Parathyroid adenoma (tissue), 2 donors: ENCODE data around the gene GNAO1.

Source experiments
- H2AFZ ChIP-seq: fragments of 300-600 bp; sonication (generic); one replicate; pipeline ENCODE4 v1.7.0; 2017; ENCODE audit warnings: antibody characterized with exemption, mild to moderate bottlenecking
- H3K27ac ChIP-seq: fragments of 300-600 bp; sonication (generic); one replicate; pipeline ENCODE4 v1.7.0; 2017
- H3K27me3 ChIP-seq: fragments of 300-600 bp; sonication (generic); one replicate; pipeline ENCODE4 v1.7.0; 2017; ENCODE audit warnings: low read length; ENCODE audit not compliant: control insufficient read depth, insufficient read depth
- H3K36me3 ChIP-seq: fragments of 300-600 bp; sonication (generic); one replicate; pipeline ENCODE4 v1.7.0; 2017; ENCODE audit warnings: low read length; ENCODE audit not compliant: control insufficient read depth, insufficient read depth
- H3K4me1 ChIP-seq: fragments of 300-600 bp; sonication (generic); one replicate; pipeline ENCODE4 v1.7.0; 2017; ENCODE audit warnings: control low read depth
- H3K4me2 ChIP-seq: fragments of 300-600 bp; sonication (generic); one replicate; pipeline ENCODE4 v1.7.0; 2017; ENCODE audit warnings: low read length
- H3K4me3 ChIP-seq: fragments of 300-600 bp; sonication (generic); one replicate; pipeline ENCODE4 v1.7.0; 2017; ENCODE audit warnings: low read depth, low read length
- H3K79me2 ChIP-seq: fragments of 300-600 bp; sonication (generic); one replicate; pipeline ENCODE4 v1.7.0; 2017; ENCODE audit warnings: control low read depth
- H3K9ac ChIP-seq: fragments of 300-600 bp; sonication (generic); one replicate; pipeline ENCODE4 v1.7.0; 2017; ENCODE audit warnings: mild to moderate bottlenecking
- H3K9me3 ChIP-seq: fragments of 300-600 bp; sonication (generic); one replicate; pipeline ENCODE4 v1.7.0; 2017; ENCODE audit warnings: low read length; ENCODE audit not compliant: control insufficient read depth
- TF ChIP-seq, protein P1 (sequence below): fragments of 300-600 bp; sonication (generic); IDR thresholded peaks from one replicate; pipeline ENCODE4 v1.7.0; 2017; ENCODE audit warnings: antibody characterized with exemption, mild to moderate bottlenecking
- donor health status: primary hyperparathyroidism.

GNAO1 gene

DNA sequence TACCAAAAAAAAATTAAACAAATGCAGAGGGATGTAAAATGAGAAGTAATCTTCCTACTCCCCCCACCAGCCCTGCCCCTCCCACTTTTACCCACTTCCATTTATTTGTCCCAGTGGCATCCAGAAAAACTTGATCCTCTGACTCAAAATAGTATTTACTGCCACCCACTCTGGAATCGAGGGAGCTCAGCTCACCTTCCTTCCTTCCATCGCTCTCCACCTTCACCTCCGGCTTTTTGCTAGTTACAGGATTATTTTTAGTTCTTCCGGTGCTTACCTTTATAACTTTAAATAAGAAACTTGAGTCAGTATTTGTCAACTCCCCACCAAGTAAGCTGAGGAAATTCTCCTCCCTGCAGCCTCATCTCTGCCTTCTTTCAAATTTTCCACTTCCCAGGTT, 139.2 kb downstream of the GNAO1 start:
- Histone ChIP-seq H3K9ac (no peak overlapping the region), H3K27me3 (no peaks in the 10 kb centered on the region), H2AFZ (no peak overlapping the region), H3K27ac (no peak overlapping the region), H3K36me3 (no peaks in the 10 kb centered on the region), H3K4me2 (no peak overlapping the region), H3K4me3 (no peak overlapping the region), H3K9me3 (no peaks in the 10 kb centered on the region), H3K4me1 (no peaks in the 10 kb centered on the region), H3K79me2 (peaks cover 2% of the 10 kb centered on the region)
- TF ChIP-seq, protein P1, sequence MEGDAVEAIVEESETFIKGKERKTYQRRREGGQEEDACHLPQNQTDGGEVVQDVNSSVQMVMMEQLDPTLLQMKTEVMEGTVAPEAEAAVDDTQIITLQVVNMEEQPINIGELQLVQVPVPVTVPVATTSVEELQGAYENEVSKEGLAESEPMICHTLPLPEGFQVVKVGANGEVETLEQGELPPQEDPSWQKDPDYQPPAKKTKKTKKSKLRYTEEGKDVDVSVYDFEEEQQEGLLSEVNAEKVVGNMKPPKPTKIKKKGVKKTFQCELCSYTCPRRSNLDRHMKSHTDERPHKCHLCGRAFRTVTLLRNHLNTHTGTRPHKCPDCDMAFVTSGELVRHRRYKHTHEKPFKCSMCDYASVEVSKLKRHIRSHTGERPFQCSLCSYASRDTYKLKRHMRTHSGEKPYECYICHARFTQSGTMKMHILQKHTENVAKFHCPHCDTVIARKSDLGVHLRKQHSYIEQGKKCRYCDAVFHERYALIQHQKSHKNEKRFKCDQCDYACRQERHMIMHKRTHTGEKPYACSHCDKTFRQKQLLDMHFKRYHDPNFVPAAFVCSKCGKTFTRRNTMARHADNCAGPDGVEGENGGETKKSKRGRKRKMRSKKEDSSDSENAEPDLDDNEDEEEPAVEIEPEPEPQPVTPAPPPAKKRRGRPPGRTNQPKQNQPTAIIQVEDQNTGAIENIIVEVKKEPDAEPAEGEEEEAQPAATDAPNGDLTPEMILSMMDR = no peak

DNA sequence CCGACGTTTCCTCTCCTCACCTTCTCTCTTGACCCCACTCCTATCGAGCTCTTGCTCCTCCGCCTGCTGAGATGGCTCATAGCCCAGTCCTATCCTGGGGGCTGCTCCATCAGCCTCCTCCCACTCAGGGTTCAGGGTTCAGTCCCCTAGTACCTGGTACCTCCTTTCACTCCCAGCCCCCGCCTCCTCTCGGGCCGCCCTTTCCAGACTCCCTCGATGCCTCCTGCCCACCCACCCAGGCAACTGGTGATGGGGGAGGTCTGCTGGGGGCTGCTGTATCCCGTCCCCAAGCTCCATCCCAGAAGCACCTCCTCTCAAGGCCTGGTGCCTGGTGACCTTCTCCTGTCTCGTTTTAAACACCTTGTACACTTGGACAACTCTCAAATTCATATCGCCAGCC, 140.1 kb downstream of the GNAO1 start:
- Histone ChIP-seq H2AFZ (no peak overlapping the region), H3K9me3 (no peaks in the 10 kb centered on the region), H3K79me2 (peaks cover 6% of the 10 kb centered on the region), H3K36me3 (no peaks in the 10 kb centered on the region), H3K27ac (no peak overlapping the region), H3K9ac (no peak overlapping the region), H3K4me2 (no peak overlapping the region), H3K4me3 (no peak overlapping the region), H3K27me3 (no peaks in the 10 kb centered on the region), H3K4me1 (no peaks in the 10 kb centered on the region)
- TF ChIP-seq, protein P1 = no peak

DNA sequence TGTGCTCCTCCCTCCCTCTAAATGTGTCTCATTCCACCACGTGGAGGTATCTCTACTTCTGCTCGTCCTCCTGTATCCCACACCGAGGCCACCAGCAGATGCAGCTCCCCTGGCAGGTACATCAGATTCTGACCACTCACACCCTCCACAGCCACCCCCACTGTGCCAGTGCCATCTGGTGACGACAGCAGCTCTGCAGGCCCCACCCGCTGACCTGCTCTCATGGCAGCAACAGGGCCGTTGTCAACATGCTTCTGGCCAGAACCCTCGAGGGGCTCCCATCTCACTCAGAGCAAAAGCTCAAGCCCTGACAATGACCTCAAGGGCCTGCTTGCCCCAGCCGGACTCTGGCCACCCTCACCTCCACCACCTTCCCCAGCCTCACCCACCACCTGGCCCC, 140.6 kb downstream of the GNAO1 start:
- Histone ChIP-seq H3K79me2 (peaks cover 6% of the 10 kb centered on the region), H3K4me1 (no peaks in the 10 kb centered on the region), H3K36me3 (no peaks in the 10 kb centered on the region), H3K27me3 (no peaks in the 10 kb centered on the region), H3K9me3 (no peaks in the 10 kb centered on the region), H3K9ac (no peak overlapping the region), H3K4me2 (no peak overlapping the region), H2AFZ (no peak overlapping the region), H3K4me3 (no peak overlapping the region), H3K27ac (no peak overlapping the region)
- TF ChIP-seq, protein P1 = no peak

DNA sequence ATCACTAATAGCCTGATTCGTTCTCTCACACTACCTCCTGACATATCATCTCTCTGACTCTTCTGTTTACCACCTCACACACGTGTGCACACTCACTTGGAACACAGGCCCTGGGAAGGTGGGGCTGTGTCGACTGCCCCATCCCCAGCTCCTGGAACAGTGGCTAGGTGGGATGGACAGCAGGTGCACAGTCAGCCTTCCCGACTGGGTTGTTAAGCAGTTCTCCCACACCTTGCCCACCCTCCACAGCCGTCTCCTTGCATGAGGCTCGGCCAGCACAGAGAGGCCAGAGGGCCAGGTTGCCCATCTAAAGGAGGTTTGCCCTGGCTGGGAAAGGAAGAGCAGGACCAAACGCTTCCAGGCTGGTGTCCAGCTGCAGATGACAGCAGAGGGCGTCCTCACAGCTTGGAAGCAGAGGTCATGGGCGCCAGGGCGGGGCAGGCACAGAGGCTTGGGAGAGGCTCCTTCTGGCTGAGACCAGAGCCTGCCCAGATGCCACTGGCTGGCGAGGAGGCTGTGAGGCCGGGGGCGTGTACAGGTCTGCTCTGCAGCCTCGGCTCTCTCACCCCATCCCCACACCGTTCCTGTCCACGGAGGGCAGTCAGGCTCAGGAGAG, 141.3 kb downstream of the GNAO1 start:
- H3K4me1 ChIP-seq = no peaks in the 10 kb centered on the region
- H3K4me2 ChIP-seq = no peak overlapping the region
- no peak overlapping the region for H3K4me3 ChIP-seq
- no peaks in the 10 kb centered on the region for H3K36me3 ChIP-seq
- no peak overlapping the region for H2AFZ ChIP-seq
- peaks cover 6% of the 10 kb centered on the region for H3K79me2 ChIP-seq
- no peak overlapping the region for H3K27ac ChIP-seq
- no peaks in the 10 kb centered on the region for H3K27me3 ChIP-seq
- H3K9me3 ChIP-seq = no peaks in the 10 kb centered on the region
- TF ChIP-seq, protein P1 = peak; percentile 33
- no peak overlapping the region for H3K9ac ChIP-seq

DNA sequence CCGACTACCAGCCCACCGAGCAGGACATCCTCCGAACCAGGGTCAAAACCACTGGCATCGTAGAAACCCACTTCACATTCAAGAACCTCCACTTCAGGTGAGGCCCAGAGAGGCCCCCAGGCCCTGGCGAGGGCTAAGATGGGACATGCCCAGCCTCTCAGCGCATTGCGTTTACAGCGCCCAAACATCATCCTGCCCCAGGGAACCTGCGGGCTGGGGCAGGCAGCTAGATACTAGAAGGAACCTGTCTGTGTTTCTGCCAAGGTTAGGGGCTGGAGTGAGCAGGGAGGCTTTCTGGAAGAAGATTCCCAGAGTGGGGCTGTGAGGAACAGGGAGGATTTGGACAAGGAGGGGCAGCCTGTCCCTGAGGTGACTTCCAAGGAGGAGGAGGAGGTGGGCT, 143.5 kb downstream of the GNAO1 start:
- no peaks in the 10 kb centered on the region for H3K27me3 ChIP-seq
- no peaks in the 10 kb centered on the region for H3K9me3 ChIP-seq
- H2AFZ ChIP-seq = no peak overlapping the region
- H3K36me3 ChIP-seq = no peaks in the 10 kb centered on the region
- no peak overlapping the region for H3K4me2 ChIP-seq
- peaks cover 6% of the 10 kb centered on the region for H3K79me2 ChIP-seq
- H3K4me1 ChIP-seq = no peaks in the 10 kb centered on the region
- no peak overlapping the region for H3K9ac ChIP-seq
- no peak overlapping the region for H3K4me3 ChIP-seq
- H3K27ac ChIP-seq = no peak overlapping the region
- TF ChIP-seq, protein P1 = no peak
